Nephron (organoid): Measurements from ENCODE around the gene RPS19.

Experiments used
- H3K27ac Mint-ChIP-seq, 3 experiments: 2 replicates each; pipeline ENCODE4 v1.8.0; 2020; ENCODE audit warnings: mixed read lengths in 3 of 3, mild to moderate bottlenecking in 2 of 3, moderate library complexity in 1 of 3
- H3K27me3 Mint-ChIP-seq: 2 replicates; pipeline ENCODE4 v1.8.0; 2021; ENCODE audit warnings: low read depth, mild to moderate bottlenecking, moderate library complexity, mixed read lengths
- H3K36me3 Mint-ChIP-seq: 2 replicates; pipeline ENCODE4 v1.8.0; 2020; ENCODE audit warnings: low read depth, mixed read lengths
- H3K4me1 Mint-ChIP-seq: 2 replicates; pipeline ENCODE4 v1.8.0; 2020; ENCODE audit warnings: mixed read lengths
- H3K4me3 Mint-ChIP-seq, 3 experiments: 2 replicates each; pipeline ENCODE4 v1.8.0; 2020; ENCODE audit warnings: mild to moderate bottlenecking in 3 of 3, mixed read lengths in 3 of 3, moderate library complexity in 2 of 3
- H3K9me3 Mint-ChIP-seq: 2 replicates; pipeline ENCODE4 v1.8.0; 2020; ENCODE audit warnings: mixed read lengths
- CTCF ChIP-seq, 3 experiments: fragments of 200-600 bp; sonication (generic); IDR thresholded peaks; one replicate each; pipeline ENCODE4 v1.5.0; 2021; ENCODE audit warnings: antibody characterized with exemption in 3 of 3; ENCODE audit not compliant: unreplicated experiment in 3 of 3

RPS19 gene

GRCh38 chr19:41844601-41845000, 15.5 kb upstream of the RPS19 start, which contains the start of gene LYPD4:
LYPD4 (minus strand) TSS chr19:41844683; CDS start chr19:41839285, 5,398 bp downstream.
- H3K4me3 Mint-ChIP-seq = no peak within 1 kb of the TSS
- H3K4me1 Mint-ChIP-seq = no peaks in the 10 kb centered on the region
- H3K36me3 Mint-ChIP-seq = no peaks in the 10 kb centered on the region
- H3K27me3 Mint-ChIP-seq = peaks cover 38% of the 10 kb centered on the region
- H3K27ac Mint-ChIP-seq = no peak within 1 kb of the TSS
- TF ChIP-seq CTCF (IDR thresholded peaks at IDR 0.05; ENCODE audit: unreplicated experiment in 3 of 3) = no peak
- peaks cover 5% of the 10 kb centered on the region for H3K9me3 Mint-ChIP-seq

- Mint-ChIP-seq H3K4me1 (no peaks in the 10 kb centered on the region), H3K9me3 (peaks cover 5% of the 10 kb centered on the region), H3K27me3 (peaks cover 40% of the 10 kb centered on the region), H3K36me3 (no peaks in the 10 kb centered on the region), H3K4me3 (no peak within 1 kb of the TSS), H3K27ac (no peak within 1 kb of the TSS)
- no peak for TF ChIP-seq CTCF (IDR thresholded peaks at IDR 0.05; ENCODE audit: unreplicated experiment in 3 of 3)
Measured at GRCh38 chr19:41845001-41845050, 15.2 kb upstream of the RPS19 start, which contains the start of gene DMRTC2. DMRTC2 (plus strand) TSS chr19:41845042; CDS start chr19:41847429, 2,387 bp downstream.

DNA sequence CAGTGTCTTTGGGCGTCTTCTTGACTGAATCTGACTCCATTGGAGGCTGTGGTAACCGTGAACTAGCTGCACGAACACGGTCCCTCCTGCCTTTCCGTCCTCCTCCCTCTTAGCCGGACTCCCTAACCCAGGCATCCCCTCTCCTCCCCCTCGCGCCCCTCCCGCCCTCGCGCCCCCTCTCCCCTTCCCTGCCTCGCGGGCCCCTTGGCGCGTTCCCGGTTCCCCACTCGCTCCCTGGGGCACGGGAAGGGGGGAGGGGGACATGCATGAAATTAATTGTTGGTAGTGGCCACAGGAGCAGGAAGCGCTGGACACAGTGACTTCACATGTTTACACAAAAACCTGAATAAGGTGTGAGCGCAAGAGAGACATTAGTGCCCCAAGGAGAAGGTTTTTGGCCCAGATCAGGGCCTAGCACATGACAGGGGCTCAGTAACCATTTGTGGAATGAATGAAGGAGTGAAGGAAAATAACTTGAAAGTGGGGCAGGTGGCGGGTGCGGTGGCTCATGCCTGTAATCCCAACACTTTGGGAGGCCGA, 14.9 kb upstream of the RPS19 start:
- Mint-ChIP-seq H3K4me3 (no peak overlapping the region), H3K9me3 (peaks cover 5% of the 10 kb centered on the region), H3K36me3 (no peaks in the 10 kb centered on the region), H3K27me3 (peaks cover 41% of the 10 kb centered on the region), H3K4me1 (no peaks in the 10 kb centered on the region), H3K27ac (no peak overlapping the region)
- TF ChIP-seq CTCF (IDR thresholded peaks at IDR 0.05; ENCODE audit: unreplicated experiment in 3 of 3) = no peak

GRCh38 chr19:41847351-41848105, 12.5 kb upstream of the RPS19 start:
- no peak for TF ChIP-seq CTCF (IDR thresholded peaks at IDR 0.05; ENCODE audit: unreplicated experiment in 3 of 3)
- no peak overlapping the region for H3K4me3 Mint-ChIP-seq

DNA sequence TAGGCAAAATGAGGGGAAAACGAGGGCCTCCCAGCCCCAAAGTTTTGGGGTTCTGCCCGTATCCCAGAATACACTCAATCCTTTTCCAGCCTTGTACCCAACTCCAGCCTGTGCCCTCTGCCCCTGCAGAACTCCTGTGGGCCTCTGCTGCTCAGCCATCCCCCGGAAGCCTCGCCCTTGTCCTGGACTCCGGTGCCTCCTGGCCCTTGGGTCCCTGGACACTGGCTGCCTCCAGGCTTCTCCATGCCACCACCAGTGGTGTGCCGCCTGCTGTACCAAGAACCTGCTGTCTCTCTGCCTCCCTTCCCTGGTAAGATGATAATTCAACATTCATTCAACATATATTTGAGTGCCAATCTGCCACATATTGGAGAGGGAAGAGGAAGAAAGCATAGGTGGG, 11.4 kb upstream of the RPS19 start:
- Mint-ChIP-seq H3K4me3 (no peak overlapping the region), H3K9me3 (peaks cover 5% of the 10 kb centered on the region), H3K4me1 (no peaks in the 10 kb centered on the region), H3K27ac (no peak overlapping the region), H3K27me3 (peaks cover 62% of the 10 kb centered on the region), H3K36me3 (no peaks in the 10 kb centered on the region)
- no peak for TF ChIP-seq CTCF (IDR thresholded peaks at IDR 0.05; ENCODE audit: unreplicated experiment in 3 of 3)

More at GRCh38 chr19:41847351-41848105, 12.5 kb upstream of the RPS19 start:
- H3K27me3 Mint-ChIP-seq = peaks cover 57% of the 10 kb centered on the region
- no peaks in the 10 kb centered on the region for H3K4me1 Mint-ChIP-seq
- H3K27ac Mint-ChIP-seq = no peak overlapping the region
- no peaks in the 10 kb centered on the region for H3K36me3 Mint-ChIP-seq
- peaks cover 5% of the 10 kb centered on the region for H3K9me3 Mint-ChIP-seq

DNA sequence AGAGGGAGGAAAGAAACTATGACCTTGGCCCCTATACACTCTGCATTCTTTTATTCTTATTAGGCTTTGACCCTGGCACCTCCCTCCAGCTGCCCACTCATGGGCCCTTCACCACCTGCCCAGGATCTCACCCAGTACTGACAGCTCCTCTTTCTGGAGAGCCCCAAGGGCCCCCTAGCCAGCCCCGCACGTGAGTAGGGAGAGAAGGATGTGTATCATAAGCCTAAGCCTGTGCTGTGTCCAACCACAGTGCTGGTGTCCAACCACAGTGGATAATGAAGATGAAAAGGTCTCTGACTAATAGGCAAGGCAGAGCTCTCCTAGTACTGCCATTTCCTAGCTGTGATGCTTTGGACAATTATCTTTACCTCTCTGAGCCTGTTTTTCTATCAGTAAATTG, 11.0 kb upstream of the RPS19 start:
- H3K4me3 Mint-ChIP-seq = no peak overlapping the region
- H3K4me1 Mint-ChIP-seq = no peaks in the 10 kb centered on the region
- H3K36me3 Mint-ChIP-seq = no peaks in the 10 kb centered on the region
- peaks cover 59% of the 10 kb centered on the region for H3K27me3 Mint-ChIP-seq
- peaks cover 3% of the 10 kb centered on the region for H3K9me3 Mint-ChIP-seq
- no peak overlapping the region for H3K27ac Mint-ChIP-seq
- no peak for TF ChIP-seq CTCF (IDR thresholded peaks at IDR 0.05; ENCODE audit: unreplicated experiment in 3 of 3)
